Colonic mucosa (tissue), 4 donors: ENCODE data around the gene RAPGEF1. TPM values are rescaled to one million over a fixed set of nuclear protein-coding genes. Genes with fewer than 3 reads are reported as not detected.

Experiments
- DNase-seq: peaks from one replicate; pipeline ENCODE4 v3.0.0-alpha.2; 2020
- H3K27ac ChIP-seq: fragments of 200-600 bp; one replicate; pipeline ENCODE4 v1.8.0; 2021
- H3K27me3 ChIP-seq: fragments of 200-600 bp; one replicate; pipeline ENCODE4 v1.8.0; 2021
- H3K36me3 ChIP-seq: fragments of 200-600 bp; one replicate; pipeline ENCODE4 v1.8.0; 2021
- H3K4me1 ChIP-seq: fragments of 200-600 bp; one replicate; pipeline ENCODE4 v1.8.0; 2021; ENCODE audit warnings: mild to moderate bottlenecking
- H3K4me3 ChIP-seq: fragments of 200-600 bp; one replicate; pipeline ENCODE4 v1.8.0; 2021
- H3K9ac ChIP-seq, 2 donors: one replicate each; pipeline ENCODE4 v1.7.0; 2013; ENCODE audit warnings: control low read depth in 2 of 2, low read depth in 2 of 2, low read length in 2 of 2
- H3K9me3 ChIP-seq: fragments of 200-600 bp; one replicate; pipeline ENCODE4 v1.8.0; 2021
- intact Hi-C: fragments of 100-400 bp; cut with DNase I; formaldehyde crosslinking; loops from one replicate; pipeline ENCODE4 v1.14.1; 2022
- total RNA-seq, 2 donors: library from RNA; stranded (reverse); fragmentation: NEBNext Ultra II Directional in 1 of 2; extraction: Animal tissue kit (Norgen Biotek cat#: 25700) in 1 of 2; gene quantifications; one replicate each; pipeline ENCODE4 v1.2.1, GENCODE V29; 2021
- TF ChIP-seq, protein P1 (sequence below): fragments of 200-600 bp; IDR thresholded peaks from one replicate; pipeline ENCODE4 v1.8.0; 2022; ENCODE audit warnings: antibody characterized with exemption, mild to moderate bottlenecking
- donor health status: healthy.
- donor health status: DM: no; HTN: no; CAD: no.
- donor health status: DM: no; HTN: no; CAD: no.

Gene RAPGEF1
- total RNA-seq, 2 donors from 2014 or later: 47.2 to 58.6 TPM

DNA sequence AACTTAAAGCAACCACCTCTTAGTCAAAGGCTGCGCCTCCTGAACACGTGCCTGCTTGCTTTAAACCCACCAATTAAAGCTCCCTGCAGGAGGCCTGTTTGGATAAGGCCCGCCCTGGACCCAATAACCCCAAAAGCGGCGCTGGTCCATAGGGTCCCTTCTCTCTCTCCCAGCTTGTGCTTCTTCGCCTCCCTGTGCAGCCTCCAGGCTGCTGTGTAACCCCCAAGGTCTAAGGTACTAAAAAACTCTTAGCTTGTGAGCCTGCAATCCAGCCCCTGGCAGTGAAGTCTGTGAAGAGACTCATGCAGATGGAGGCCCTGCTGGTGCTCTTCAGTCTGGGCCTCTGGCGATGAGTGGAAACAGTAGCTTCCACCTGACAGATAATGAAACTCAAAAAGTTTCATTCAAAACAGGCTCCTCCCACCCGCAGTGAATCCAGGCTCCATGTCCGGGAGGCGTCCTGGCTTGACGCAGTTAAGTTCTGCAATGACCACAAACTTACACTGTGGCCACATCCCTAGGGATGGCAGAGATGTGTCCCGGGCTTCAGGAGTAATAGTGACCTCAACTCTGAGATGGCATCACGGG lies 97.3 kb downstream of the RAPGEF1 start:
- peak overlapping the region; percentile 87 for H3K27ac ChIP-seq
- intact Hi-C loops: loop anchor here (10.0 kb wide), 1 partner anchor 92 kb away; no protein-coding TSS in a partner anchor
- no peaks in the 10 kb centered on the region for H3K9me3 ChIP-seq
- no peaks in the 10 kb centered on the region for H3K27me3 ChIP-seq
- peaks cover 22% of the 10 kb centered on the region for H3K4me1 ChIP-seq
- peak; percentile 55 for DNase-seq
- H3K4me3 ChIP-seq: no peak overlapping the region
- no peaks in the 10 kb centered on the region for H3K36me3 ChIP-seq
- TF ChIP-seq, protein P1, sequence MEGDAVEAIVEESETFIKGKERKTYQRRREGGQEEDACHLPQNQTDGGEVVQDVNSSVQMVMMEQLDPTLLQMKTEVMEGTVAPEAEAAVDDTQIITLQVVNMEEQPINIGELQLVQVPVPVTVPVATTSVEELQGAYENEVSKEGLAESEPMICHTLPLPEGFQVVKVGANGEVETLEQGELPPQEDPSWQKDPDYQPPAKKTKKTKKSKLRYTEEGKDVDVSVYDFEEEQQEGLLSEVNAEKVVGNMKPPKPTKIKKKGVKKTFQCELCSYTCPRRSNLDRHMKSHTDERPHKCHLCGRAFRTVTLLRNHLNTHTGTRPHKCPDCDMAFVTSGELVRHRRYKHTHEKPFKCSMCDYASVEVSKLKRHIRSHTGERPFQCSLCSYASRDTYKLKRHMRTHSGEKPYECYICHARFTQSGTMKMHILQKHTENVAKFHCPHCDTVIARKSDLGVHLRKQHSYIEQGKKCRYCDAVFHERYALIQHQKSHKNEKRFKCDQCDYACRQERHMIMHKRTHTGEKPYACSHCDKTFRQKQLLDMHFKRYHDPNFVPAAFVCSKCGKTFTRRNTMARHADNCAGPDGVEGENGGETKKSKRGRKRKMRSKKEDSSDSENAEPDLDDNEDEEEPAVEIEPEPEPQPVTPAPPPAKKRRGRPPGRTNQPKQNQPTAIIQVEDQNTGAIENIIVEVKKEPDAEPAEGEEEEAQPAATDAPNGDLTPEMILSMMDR: no peak
- peak overlapping the region in 1 of 2 donors; percentile 82 for H3K9ac ChIP-seq

DNA sequence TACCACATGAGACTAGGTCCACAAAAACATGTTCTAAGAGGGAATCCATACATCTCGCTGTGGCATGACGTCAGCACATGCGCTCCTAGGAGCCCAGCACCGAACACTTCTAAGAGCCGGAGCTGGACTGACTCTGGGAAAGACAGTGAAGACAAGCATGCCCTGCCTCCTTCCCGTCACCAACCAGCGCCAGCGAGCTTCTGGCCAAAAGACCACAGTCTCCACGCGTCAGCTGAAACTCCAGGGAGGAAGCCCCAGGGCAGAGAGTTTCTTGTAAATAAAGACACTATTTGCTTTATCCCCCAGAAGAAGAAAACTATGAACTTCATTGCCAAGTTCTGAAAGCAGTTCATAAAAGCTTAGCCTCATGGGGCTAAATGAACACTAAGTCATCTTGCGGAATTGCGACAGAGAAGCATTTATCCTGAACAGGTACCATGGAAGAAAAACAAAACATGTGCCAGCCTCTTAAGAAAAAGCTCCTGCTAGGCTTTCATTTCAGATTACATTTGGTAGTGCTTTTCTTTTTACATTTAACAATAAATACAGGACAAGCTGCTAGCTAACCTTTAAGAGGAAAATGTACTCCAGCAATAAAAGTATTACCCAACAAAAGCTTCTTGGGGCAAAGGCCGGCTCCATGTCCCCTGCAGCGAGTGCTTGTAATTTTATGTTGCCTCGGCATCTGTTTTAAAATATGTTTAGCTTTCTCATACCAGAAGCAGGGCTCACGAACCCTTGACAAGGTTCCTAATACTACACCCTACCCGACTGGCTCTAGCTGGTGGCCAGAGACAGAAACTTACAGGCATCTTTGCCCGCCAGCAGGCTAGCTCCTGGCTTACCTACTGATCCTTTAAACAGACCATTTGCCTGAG lies 98.0 kb downstream of the RAPGEF1 start:
- Histone ChIP-seq H3K27me3 (no peaks in the 10 kb centered on the region), H3K9ac (peak overlapping the region in 1 of 2 donors; percentile 82), H3K36me3 (no peaks in the 10 kb centered on the region), H3K4me3 (no peak overlapping the region), H3K27ac (peak overlapping the region; percentile 87), H3K9me3 (no peaks in the 10 kb centered on the region), H3K4me1 (peaks cover 22% of the 10 kb centered on the region)
- TF ChIP-seq, protein P1: no peak
- DNase-seq: peak; percentile 73
- intact Hi-C loops: loop anchor here (10.0 kb wide), 1 partner anchor 93 kb away; no protein-coding TSS in a partner anchor

DNA sequence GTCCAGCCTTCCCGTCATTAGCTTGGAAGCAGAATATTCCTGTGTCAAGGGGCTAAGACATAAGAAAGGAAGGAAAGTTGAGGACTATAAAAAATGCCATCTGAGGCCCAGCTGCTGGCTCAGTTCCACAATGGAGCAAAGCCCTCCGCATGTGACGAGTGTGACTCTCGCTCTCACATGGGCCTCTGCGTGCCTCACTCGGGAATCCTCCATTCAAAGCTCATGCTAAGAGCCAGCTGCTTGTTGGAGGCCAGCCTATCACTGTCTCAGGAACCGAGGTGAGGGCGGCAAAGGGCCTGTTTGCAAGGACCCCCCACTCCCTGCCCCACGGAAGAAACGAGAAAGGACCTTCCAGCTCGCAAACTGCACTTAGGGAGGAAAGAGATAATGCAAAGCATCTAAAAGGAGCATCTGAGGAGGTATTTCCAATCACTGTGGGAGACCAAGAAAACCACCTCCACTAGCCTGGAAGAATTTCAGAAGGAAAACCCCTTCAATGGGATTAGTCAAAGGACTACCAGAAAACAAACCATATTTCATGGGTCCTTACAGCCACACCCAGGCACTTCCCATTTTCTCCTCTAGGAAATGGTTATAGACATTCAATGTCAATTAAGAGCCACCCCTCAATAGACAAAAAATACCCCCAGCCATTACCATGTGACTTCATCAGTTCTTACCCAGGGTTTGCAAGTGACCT lies 99.3 kb downstream of the RAPGEF1 start:
- no peak overlapping the region for H3K4me3 ChIP-seq
- H3K27me3 ChIP-seq: no peaks in the 10 kb centered on the region
- H3K9me3 ChIP-seq: no peaks in the 10 kb centered on the region
- DNase-seq: no peak
- peaks cover 34% of the 10 kb centered on the region for H3K4me1 ChIP-seq
- H3K9ac ChIP-seq: no peak overlapping the region
- no peaks in the 10 kb centered on the region for H3K36me3 ChIP-seq
- H3K27ac ChIP-seq: peak overlapping the region; percentile 87
- intact Hi-C loops: loop anchor here (10.0 kb wide), 1 partner anchor 94 kb away; no protein-coding TSS in a partner anchor
- TF ChIP-seq, protein P1: no peak

- Histone ChIP-seq H3K27me3 (no peaks in the 10 kb centered on the region), H3K9me3 (no peaks in the 10 kb centered on the region), H3K36me3 (no peaks in the 10 kb centered on the region), H3K4me1 (peaks cover 36% of the 10 kb centered on the region), H3K27ac (no peak overlapping the region), H3K9ac (no peak overlapping the region), H3K4me3 (no peak overlapping the region)
- TF ChIP-seq, protein P1: no peak
- no peak for DNase-seq
- intact Hi-C loops: loop anchor here (10.0 kb wide), 1 partner anchor 95 kb away; no protein-coding TSS in a partner anchor
Measured at GRCh38 chr9:131639769-131640437, 100.0 kb downstream of the RAPGEF1 start.

- no peaks in the 10 kb centered on the region for H3K9me3 ChIP-seq
- H3K27ac ChIP-seq: peak overlapping the region; percentile 89
- H3K36me3 ChIP-seq: no peaks in the 10 kb centered on the region
- DNase-seq: no peak
- TF ChIP-seq, protein P1: no peak
- intact Hi-C loops: no loop called here
- no peak overlapping the region for H3K4me3 ChIP-seq
- peaks cover 26% of the 10 kb centered on the region for H3K4me1 ChIP-seq
- no peaks in the 10 kb centered on the region for H3K27me3 ChIP-seq
- H3K9ac ChIP-seq: no peak overlapping the region
Measured at GRCh38 chr9:131636593-131636992, 103.3 kb downstream of the RAPGEF1 start.
